HG03521 (cell line): ENCODE data around the gene FRZB.

Experiments used
- ATAC-seq: cut with Tn5 transposase; IDR thresholded peaks from one replicate; pipeline ENCODE4 v1.9.1; 2021; ENCODE audit warnings: mild to moderate bottlenecking, moderate library complexity; ENCODE audit not compliant: unreplicated experiment

The FRZB gene

DNA sequence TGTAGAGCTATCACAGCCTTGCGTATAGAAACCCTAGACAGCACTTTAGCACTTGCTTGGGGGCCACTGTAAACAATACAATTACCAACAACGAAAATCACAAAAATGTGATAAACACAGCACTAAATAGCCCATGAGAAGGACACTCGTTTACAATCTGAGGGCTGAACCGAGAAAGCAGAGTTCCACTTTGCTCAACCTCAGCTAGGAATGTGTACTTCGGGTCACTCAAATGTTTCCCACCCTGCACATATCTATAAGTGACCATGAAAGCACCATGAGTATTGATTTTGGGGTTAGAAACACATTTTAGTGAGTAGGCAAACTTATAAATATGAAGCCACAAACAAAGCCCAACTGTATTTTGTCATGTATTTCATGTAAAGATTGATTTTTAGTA, 62.3 kb downstream of the FRZB start:
- no peak for ATAC-seq

- no peak for ATAC-seq
Measured at GRCh38 chr2:182798736-182799135, 67.7 kb downstream of the FRZB start.

DNA sequence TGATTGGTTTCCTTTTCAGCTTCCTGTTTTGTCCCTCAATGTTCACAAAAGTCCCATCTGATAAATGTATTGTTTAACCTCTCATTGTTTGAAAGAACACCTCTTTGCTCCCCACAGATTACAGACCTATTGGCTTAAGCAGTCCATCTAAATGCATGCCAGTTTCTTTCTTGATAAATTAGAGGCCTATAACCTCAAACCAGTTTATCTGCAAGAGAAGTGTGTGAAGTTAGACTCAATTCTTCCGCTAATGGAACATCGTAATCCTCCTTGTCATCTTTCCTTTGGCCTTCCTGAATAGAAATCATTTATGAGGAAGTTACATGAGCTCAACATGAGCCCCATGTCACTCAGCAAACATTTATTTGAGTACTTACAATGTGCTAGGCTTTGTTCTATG, 74.0 kb downstream of the FRZB start:
- no peak for ATAC-seq

DNA sequence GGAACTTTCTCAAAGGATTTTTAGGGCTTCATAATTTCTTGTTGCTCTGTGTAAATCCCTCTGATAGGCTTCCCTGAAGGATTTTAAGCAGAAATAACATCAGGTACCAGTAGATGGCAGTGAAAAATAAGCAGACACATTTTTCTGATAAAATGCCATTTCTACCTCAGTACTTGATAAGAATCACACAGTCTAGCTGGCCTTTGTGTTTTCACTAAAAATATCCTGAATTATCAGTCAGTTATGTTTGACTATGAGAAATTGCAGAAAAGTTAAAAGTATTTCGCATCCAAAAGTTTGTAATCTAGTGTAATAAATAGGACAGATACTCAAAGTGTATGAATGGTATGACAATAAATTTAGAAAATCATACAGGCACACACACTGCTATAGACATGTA, 81.7 kb downstream of the FRZB start:
- ATAC-seq = no peak

DNA sequence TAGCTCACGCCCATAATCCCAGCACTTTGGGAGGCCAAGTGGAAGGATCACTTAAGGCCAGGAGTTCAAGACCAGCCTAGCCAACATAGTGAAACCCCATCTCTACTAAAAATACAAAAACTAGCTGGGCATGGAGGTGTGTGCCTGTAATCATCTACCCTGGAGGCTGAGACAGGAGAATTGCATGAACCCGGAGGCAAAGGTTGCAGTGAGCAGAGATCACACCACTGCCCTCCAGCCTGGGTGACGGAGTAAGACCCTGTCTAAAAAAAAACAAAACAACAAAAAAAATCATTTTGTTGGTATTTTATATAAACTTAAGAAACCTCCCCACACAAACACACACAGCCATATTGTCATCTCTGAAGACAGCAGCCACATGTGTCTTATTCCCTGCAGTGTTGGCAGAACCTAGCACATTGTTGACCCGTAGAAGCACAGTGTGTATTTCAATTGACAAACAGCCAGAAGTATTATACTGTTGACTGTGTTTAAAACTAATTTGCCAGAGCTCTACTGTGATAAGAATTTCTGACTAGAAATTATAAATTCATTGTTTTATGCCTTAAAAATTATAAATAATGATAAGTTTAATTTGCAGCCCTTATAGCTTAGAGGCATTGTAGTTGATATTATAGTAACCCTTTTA, 82.3 kb downstream of the FRZB start:
- no peak for ATAC-seq
